Pons (tissue), 1 donor: ENCODE results near the gene NME7.
"Not testable (repeated sequence)": the region's sequence is repeated elsewhere in the genome, so short reads cannot be mapped to it uniquely, and the experiment has no call there.

ENCODE experiments used
- DNase-seq: peaks from one replicate; pipeline ENCODE4 v3.0.0-alpha.2; 2016; ENCODE audit warnings: low spot score

Gene NME7

DNA sequence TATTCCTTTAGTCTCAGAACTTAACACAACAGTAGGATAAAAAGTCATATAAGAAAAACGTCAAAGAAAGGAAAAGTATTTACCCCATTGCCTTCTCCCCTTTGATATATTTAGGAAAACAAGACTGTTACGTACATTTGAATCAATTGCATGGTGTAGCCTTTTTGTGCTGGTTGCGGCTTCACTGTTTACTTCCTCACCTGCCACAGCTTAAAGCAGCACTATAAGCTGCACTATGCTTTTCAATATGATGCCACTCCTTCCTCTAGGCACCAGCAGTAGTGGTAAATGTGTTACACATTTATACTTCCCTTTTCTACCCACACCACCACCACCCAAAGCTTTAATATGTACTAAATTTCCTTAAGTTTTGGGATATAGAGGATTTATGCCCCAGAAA lies 150.0 kb downstream of the NME7 start:
- no peak for DNase-seq

DNA sequence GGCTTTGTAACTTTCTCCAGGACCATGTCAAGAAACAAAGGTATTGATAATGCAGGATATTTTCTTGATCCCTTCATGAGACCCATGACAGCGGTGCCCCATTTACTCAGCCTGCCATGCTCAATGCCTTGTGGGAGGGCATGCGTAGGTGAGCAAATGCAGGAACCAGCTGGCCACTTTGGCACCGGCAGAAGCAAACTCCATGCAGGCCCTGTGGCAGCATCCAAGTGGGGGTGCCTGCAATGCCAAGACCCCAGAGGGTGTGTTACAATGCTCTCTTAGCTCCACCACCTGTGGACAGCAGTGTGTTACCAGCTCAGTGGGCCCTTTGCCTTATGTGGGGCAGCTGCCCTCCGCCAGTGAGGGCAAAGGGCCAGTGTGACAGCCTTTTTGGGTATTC lies 153.0 kb downstream of the NME7 start:
- no peak for DNase-seq

DNA sequence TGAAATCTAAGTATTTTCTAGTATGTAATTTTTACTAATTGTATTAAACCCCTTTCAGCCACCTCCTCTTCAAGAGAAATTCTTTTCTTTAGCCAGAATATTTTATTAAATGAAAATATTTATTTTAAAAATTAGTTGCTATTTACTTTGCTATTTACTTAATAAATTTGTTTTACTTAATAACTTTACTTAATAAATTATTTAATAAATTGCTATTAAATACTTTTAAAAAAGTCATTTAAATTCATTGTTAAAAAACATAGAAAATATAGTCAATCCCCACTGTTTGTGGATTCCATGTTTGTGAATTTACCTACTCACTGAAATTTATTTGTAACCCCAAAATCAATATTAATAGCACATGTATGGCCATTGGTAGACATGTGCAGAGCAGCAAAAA lies 155.5 kb downstream of the NME7 start:
- DNase-seq: no peak

DNA sequence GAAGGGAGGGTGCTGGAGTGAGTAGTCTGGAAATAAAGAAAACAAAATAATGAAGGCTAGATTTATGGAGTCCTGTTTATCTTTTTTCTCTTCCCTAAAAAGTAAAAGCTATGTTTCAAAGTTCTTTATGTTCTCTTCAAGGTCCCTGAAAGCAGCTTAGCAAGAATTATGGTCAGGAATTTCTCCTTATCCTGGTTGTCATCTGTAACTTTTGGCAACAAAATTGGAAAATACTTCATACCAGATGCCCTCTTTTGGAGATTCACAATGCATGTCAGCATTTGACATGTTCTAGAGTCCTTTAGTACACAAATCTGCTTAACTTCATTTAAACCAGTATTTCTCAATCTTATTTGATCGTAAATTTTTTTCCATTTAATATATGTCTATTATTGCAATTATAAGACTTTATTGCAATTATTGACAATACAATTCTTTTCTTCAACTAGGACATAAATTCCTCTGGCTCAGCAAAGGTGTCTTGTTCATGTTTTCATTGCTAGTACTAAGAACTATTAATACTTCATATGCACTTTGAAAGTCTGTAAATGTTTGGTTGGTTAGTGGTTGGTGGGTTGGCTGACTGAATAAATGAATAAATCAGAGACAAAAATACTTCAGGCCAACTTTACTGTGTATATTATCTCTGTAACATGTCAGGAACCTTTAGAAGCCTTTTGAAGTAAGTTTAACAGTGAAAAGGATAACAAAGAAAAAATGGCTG lies 159.6 kb downstream of the NME7 start:
- no peak for DNase-seq

GRCh38 chr1:169204157-169204556 lies 163.4 kb downstream of the NME7 start:
- DNase-seq: no peak

GRCh38 chr1:169202791-169203665 lies 164.6 kb downstream of the NME7 start:
- no peak for DNase-seq

DNA sequence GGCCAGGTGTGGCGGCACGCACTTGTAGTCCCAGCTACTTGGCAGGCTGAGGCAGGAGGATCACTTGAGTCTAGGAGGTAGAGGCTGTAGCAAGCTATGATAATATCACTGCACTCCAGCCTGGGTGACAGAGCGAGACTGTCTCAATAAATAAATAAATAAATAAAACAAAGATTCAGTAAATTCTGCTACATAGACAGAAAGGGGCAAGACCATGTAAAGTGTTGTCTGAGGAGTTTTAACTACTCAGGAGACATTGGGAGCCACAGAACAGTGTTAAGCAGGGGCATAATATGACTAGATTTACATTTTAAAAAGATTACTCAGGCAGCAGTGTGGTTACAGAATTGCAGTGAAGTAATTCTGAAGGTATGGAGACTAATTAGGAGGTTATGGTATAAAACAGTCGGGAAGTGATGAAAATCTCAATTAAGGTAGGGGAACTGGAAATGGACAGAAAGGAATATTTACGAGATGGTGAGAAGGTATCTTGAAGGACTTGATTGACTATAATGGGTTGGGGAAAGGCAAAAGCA lies 166.4 kb downstream of the NME7 start:
- no peak for DNase-seq

DNA sequence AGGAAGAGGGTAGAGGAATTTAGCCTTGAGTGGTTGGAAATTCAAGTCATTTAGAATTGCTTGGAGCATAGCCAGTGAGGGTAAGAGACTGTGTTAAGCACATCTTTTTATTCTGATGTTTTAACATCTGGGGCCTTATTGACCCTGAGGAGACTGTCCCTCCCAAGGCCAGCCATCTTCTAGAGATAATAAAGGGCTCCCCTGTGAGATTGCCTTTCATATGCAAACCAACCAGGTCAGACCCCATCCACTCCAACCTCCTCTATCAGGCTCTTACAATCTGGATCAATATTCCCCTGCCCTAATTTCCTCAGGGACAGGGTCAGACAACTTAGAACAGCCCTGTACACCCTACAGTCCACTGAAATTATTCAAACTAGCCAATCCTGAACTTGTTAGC lies 167.3 kb downstream of the NME7 start:
- no peak for DNase-seq

DNA sequence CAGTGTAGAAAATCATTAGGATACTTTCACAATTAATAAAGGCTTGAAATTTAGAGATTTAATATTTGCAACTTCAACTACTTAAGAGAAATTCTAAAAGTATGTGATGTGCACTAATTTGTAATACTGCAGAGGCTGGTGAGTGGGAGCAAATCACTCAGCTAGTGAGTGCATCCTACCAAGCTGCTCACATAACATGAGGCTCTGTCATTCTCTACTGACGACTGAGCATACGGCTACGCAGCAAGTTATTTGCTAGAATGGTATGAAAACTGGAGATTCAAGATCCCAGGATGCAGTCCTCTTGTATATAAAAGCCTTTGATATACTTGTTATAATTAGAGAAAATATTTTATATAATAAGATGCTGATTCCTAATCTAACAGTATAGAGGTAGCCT lies 171.0 kb downstream of the NME7 start:
- DNase-seq: no peak

DNA sequence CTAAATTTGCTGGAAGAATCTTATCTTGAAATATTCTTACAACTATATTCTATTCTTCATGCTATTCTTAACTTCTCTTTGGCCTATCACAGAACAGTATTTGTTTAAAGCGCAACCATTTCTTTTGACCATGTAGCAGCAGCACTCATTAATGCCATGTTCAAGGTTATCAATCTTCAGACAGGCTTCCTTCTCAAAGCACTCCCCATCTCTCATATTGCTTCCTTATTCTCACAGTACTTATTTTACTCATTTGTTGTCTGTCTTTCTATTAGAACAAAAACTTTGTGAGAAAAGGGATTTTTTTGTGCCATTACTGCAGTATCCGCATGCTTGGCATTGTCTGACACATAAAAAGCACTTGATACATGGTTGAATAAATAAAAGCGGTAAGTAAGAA lies 171.4 kb downstream of the NME7 start:
- DNase-seq: no peak

DNA sequence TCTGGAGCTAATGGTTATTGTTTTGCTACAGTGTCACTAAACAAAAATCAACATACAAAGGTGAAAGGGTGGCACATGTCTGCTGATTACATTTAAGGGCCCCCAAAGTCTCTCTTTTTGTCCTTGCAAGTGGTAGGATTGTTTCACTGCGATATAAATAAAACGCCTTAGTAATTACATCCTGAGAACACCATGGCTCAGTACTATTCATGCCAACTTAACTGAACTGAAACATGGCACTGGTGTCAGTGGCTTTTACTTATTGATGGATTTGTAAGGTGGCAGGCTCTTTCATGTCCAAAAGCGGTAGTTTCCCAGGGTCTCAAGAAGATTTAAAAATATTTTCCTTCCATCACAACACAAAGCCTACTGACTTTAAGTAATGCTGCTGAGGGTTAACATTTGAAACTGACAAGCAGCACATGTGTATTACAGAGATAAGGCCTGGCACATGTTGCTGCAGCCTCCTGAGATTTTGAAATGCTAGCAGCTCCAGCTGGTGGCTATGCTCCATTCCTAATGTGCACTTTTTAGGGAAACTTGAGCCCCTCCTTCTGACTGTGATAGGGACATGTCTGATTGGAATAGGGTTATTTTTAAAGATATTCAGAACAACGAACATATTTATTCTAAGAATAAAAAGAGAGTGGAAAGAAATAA lies 174.3 kb downstream of the NME7 start:
- no peak for DNase-seq

- no peak for DNase-seq
Observed at GRCh38 chr1:169186106-169186505, 181.5 kb downstream of the NME7 start.

- DNase-seq: no peak
Observed at GRCh38 chr1:169184812-169185211, 182.8 kb downstream of the NME7 start.

DNA sequence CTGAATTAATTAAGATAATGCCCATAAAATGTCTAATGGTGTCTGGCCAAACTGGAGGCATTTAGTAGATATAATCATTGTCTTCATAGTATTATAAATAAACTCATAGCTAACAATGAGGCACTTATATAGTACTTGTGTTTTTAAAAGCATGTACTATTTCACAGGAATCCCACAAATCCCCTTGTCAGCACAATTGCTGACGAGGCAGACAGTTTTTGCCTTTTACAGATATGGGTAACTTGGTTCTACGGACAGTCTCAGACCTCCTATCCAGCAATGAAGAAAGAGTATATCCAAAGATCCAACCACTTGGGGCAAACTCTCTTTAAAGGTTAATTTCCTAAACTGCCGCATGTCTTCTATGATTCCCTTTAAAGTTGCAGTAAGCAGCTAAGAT lies 187.4 kb downstream of the NME7 start:
- no peak for DNase-seq

DNA sequence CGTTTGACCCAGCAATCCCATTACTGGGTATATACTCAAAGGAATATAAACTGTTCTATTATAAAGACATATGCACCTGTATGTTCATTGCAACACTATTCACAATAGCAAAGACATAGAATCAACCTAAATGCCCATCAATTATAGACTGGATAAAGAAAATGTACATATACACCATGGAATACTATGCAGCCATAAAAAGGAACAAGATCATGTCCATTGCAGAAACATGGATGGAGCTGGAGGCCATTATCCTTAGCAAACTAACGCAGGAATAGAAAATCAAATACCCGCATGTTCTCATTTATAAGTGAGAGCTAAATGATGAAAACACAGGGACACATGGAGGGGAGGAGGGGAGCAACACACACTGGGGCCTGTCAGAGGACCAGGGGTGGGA lies 188.2 kb downstream of the NME7 start:
- DNase-seq: not testable (repeated sequence)

- no peak for DNase-seq
Observed at GRCh38 chr1:169175461-169175860, 192.1 kb downstream of the NME7 start.

GRCh38 chr1:169163059-169163458 lies 204.5 kb downstream of the NME7 start:
- DNase-seq: peak; percentile 63

DNA sequence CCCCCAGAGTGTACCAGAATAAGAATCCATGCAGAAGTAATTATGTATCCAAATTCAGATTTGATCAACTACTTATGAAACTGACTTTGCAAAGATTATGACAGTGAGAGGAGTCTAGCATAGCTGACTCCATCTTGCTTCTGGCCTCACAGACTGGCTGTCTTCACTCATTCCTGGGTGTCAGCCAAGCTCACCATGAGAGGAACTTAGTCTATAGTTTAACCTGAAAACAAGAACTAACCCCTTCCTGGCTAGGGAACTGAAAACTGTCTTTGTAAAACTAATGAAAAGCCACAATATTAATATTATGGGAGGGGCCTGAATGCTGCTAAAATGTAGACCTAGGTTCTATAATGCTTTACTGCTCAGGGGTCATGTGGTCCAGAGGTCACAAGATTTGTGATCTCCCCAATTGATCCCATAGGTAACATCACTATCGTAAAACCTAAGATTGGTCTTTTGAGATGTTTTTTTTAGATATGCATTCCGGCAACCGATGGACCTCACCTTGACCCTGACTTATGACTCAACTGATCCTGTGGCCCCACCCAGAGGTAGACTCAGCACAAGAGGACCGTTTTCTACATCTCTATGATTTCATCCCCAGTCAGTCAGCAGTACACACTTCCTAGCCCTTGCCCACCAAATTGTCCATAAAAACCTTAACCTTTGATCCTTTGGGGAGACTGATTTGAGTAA lies 206.0 kb downstream of the NME7 start:
- DNase-seq: peak; percentile 29

GRCh38 chr1:169160845-169161495 lies 206.6 kb downstream of the NME7 start:
- DNase-seq: no peak

DNA sequence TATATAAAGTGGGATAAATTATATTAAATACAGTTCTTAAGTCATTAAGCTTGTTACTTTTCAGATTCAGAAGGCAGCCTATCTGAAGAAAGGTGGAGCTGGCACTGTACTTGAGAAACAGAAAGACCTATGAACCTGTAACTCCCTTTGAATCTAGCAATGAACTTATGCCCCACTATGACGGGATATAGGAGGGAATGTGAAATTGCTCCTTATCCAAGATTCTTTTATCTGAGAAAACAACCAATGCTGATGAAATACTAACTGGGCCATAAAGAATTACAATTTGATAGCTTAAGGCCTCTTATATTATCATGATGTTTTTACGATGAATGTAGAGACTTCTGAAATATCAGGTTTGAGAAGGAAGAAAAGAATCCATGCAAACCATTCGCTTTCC lies 211.0 kb downstream of the NME7 start:
- no peak for DNase-seq

GRCh38 chr1:169155675-169156074 lies 211.9 kb downstream of the NME7 start:
- no peak for DNase-seq
